ENCODE measurements around the gene NRCAM.
"Not testable (repeated sequence)": the region's sequence is repeated elsewhere in the genome, so short reads cannot be mapped to it uniquely, and the experiment has no call there.

DNA sequence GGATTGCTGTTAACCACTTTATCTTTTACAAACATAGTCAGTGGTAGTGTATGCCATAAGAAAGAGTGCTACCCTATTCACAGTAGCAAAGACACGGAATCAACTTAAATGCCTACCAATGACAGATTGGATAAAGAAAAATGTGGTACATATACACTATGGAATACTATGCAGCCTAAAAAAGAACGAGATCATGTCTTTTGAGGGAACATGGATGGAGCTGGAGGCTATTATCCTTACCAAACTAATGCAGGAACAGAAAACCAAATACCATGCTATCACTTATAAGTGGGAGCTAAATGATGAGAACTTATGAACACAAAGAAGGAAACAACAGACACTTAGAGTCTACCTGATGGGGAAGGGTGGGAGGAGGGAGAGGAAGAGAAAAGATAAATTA is 10.1 kb upstream of the NRCAM start:
- not testable (repeated sequence) for TF ChIP-seq POLR2A (IDR thresholded peaks at IDR 0.05; ENCODE audit: low read length); GATA1 (IDR thresholded peaks at IDR 0.05; ENCODE audit: low read depth, low read length)
